Upper lobe of left lung (tissue), 4 donors: ENCODE data around the gene RIPK1.

Experiments used
- EP300 ChIP-seq, 4 donors: sonication (generic); formaldehyde crosslinking; IDR thresholded peaks; one replicate each; pipeline ENCODE4 v1.5.1; 2017; ENCODE audit warnings: antibody characterized with exemption in 4 of 4, control low read depth in 2 of 4
- POLR2A ChIP-seq, 4 donors: fragments of 450-650 bp; IDR thresholded peaks; one replicate each; pipeline ENCODE4 v1.5.1; 2016 to 2017; ENCODE audit warnings: antibody characterized with exemption in 4 of 4, mild to moderate bottlenecking in 2 of 4
- POLR2AphosphoS5 ChIP-seq, 2 donors: sonication (generic); formaldehyde crosslinking; IDR thresholded peaks; one replicate each; pipeline ENCODE4 v1.5.1; 2017; ENCODE audit warnings: antibody characterized with exemption in 2 of 2
- TF ChIP-seq, protein P1 (sequence below), 6 experiments: fragments of 450-650 bp in 4 of 6; fragments of 200-600 bp in 2 of 6; sonication (generic) in 2 of 6; IDR thresholded peaks; one replicate each; pipeline ENCODE4 v1.5.1; 2016 to 2019; ENCODE audit warnings: antibody characterized with exemption in 6 of 6

DNA sequence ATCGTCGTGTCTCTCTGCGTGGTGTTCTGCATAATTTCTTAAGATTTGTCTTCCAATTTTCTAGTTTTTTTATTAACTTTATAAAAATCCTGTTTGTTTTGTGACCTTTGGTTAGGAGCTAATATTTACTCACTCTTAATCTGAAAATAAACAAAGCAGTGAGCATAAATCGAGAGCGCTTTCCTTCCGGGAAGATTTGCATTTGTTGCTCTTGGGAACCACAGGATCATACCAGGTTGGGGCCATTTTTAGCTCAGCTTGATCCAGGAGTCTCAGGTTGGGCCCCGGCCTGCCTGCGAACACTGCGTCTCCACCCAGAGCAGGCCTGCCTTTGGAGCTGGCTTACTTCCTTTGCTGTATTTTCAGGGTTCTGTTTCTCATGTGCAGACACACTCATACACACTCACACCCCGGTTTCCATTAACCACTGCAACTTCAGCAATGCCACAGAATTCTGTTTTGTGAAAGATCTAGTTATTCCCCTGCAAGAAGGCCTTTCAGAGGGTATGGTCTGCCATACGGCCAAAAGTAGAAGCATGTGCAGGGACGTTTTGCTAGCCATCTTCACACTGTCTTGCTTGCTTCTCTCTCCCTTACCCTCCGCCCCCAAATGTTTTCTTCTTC is 67.5 kb downstream of the RIPK1 start:
- TF ChIP-seq, protein P1, sequence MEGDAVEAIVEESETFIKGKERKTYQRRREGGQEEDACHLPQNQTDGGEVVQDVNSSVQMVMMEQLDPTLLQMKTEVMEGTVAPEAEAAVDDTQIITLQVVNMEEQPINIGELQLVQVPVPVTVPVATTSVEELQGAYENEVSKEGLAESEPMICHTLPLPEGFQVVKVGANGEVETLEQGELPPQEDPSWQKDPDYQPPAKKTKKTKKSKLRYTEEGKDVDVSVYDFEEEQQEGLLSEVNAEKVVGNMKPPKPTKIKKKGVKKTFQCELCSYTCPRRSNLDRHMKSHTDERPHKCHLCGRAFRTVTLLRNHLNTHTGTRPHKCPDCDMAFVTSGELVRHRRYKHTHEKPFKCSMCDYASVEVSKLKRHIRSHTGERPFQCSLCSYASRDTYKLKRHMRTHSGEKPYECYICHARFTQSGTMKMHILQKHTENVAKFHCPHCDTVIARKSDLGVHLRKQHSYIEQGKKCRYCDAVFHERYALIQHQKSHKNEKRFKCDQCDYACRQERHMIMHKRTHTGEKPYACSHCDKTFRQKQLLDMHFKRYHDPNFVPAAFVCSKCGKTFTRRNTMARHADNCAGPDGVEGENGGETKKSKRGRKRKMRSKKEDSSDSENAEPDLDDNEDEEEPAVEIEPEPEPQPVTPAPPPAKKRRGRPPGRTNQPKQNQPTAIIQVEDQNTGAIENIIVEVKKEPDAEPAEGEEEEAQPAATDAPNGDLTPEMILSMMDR (IDR thresholded peaks at IDR 0.05) = no peak
- no peak for TF ChIP-seq POLR2A (IDR thresholded peaks at IDR 0.05)
- no peak for TF ChIP-seq POLR2AphosphoS5 (IDR thresholded peaks at IDR 0.05)
- TF ChIP-seq EP300 (IDR thresholded peaks at IDR 0.05) = no peak
